ENCODE results near the gene CXCR3. TPM values are rescaled to one million over a fixed set of nuclear protein-coding genes. Genes with fewer than 3 reads are reported as not detected.
"Not testable (repeated sequence)": the region's sequence is repeated elsewhere in the genome, so short reads cannot be mapped to it uniquely, and the experiment has no call there.

The CXCR3 gene
- total RNA-seq, 2 experiments from 2014 or later: 19.5 to 22.0 TPM

GRCh38 chrX:71665747-71666146 is 47.4 kb upstream of the CXCR3 start:
- Histone ChIP-seq H3K27me3 (ENCODE audit: control insufficient read depth in 1 of 2, insufficient read depth in 2 of 2, low read length in 2 of 2) (no peaks in the 10 kb centered on the region), H3K4me3 (ENCODE audit: low read length) (no peak overlapping the region), H3K4me1 (ENCODE audit: insufficient read depth, low read length) (peaks cover 25% of the 10 kb centered on the region), H3K9me3 (ENCODE audit: control insufficient read depth in 1 of 2, insufficient read depth in 1 of 2, low read length in 2 of 2) (no peaks in the 10 kb centered on the region), H3K36me3 (ENCODE audit: insufficient read depth, low read length) (no peaks in the 10 kb centered on the region), H3K27ac (ENCODE audit: low read depth in 1 of 2, low read length in 2 of 2) (no peak overlapping the region)
- TF ChIP-seq, protein P1, sequence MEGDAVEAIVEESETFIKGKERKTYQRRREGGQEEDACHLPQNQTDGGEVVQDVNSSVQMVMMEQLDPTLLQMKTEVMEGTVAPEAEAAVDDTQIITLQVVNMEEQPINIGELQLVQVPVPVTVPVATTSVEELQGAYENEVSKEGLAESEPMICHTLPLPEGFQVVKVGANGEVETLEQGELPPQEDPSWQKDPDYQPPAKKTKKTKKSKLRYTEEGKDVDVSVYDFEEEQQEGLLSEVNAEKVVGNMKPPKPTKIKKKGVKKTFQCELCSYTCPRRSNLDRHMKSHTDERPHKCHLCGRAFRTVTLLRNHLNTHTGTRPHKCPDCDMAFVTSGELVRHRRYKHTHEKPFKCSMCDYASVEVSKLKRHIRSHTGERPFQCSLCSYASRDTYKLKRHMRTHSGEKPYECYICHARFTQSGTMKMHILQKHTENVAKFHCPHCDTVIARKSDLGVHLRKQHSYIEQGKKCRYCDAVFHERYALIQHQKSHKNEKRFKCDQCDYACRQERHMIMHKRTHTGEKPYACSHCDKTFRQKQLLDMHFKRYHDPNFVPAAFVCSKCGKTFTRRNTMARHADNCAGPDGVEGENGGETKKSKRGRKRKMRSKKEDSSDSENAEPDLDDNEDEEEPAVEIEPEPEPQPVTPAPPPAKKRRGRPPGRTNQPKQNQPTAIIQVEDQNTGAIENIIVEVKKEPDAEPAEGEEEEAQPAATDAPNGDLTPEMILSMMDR (IDR thresholded peaks at IDR 0.05): no peak
- Mint-ChIP-seq H3K27ac (no peak overlapping the region), H3K9me3 (no peaks in the 10 kb centered on the region), H3K4me1 (ENCODE audit: low read depth) (peaks cover 23% of the 10 kb centered on the region), H3K36me3 (ENCODE audit: low read depth) (no peaks in the 10 kb centered on the region), H3K27me3 (no peaks in the 10 kb centered on the region), H3K4me3 (no peak overlapping the region)
- ChIA-PET POLR2A (no interaction called here), CTCF (no interaction called here)
- intact Hi-C loops (cut with DNase I, micrococcal nuclease): no loop called here
- ATAC-seq (ENCODE audit: poor library complexity) (no peak), DNase-seq (no peak)

DNA sequence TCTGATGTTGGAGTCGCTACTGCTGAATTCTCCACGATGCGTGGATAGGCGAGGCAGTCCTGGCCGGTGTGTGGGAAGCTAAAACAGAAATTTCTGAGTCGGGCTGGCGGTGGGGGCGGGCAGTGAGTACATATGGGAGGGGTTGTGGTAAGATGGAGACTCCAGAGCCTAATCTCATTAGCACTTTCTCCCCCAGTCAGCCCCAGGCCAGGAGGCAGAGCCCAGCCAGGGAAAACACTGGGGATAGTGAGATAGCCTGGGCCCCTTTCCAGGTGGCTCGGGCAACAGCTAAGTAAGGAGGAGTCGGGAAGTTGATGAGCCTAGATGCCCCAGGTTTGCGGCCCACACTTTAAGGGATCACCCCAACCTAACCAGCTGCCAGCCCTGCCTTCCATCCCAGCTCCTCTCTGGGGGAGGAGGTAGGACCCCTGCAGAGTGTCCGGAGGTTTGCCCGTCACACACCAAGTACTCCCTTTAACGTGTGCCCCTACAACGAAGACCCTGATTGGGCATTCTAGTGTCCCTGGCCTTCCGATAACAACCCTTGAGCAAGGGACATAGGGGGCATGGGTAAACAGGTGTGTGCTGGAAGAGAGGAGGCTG is 46.7 kb upstream of the CXCR3 start:
- POLR2A ChIA-PET: no interaction called here
- Mint-ChIP-seq H3K27me3 (no peaks in the 10 kb centered on the region), H3K4me1 (ENCODE audit: low read depth) (peaks cover 16% of the 10 kb centered on the region), H3K27ac (no peak overlapping the region), H3K9me3 (no peaks in the 10 kb centered on the region), H3K36me3 (ENCODE audit: low read depth) (no peaks in the 10 kb centered on the region), H3K4me3 (no peak overlapping the region)
- DNase-seq (no peak), ATAC-seq (ENCODE audit: poor library complexity) (no peak)
- no peak overlapping the region for H3K4me3 ChIP-seq (ENCODE audit: low read length)
- CTCF ChIA-PET: no interaction called here
- no peak overlapping the region for H3K27ac ChIP-seq (ENCODE audit: low read depth in 1 of 2, low read length in 2 of 2)
- H3K4me1 ChIP-seq (ENCODE audit: insufficient read depth, low read length): peaks cover 21% of the 10 kb centered on the region
- no peaks in the 10 kb centered on the region for H3K27me3 ChIP-seq (ENCODE audit: control insufficient read depth in 1 of 2, insufficient read depth in 2 of 2, low read length in 2 of 2)
- intact Hi-C loops (cut with DNase I, micrococcal nuclease): no loop called here
- no peaks in the 10 kb centered on the region for H3K9me3 ChIP-seq (ENCODE audit: control insufficient read depth in 1 of 2, insufficient read depth in 1 of 2, low read length in 2 of 2)
- TF ChIP-seq, protein P1 (IDR thresholded peaks at IDR 0.05): no peak
- no peaks in the 10 kb centered on the region for H3K36me3 ChIP-seq (ENCODE audit: insufficient read depth, low read length)

GRCh38 chrX:71664202-71664601 is 45.9 kb upstream of the CXCR3 start:
- H3K27ac Mint-ChIP-seq; intact Hi-C loops (cut with DNase I, micrococcal nuclease); H3K36me3 Mint-ChIP-seq (ENCODE audit: low read depth); H3K27me3 ChIP-seq (ENCODE audit: control insufficient read depth in 1 of 2, insufficient read depth in 2 of 2, low read length in 2 of 2); H3K27ac ChIP-seq (ENCODE audit: low read depth in 1 of 2, low read length in 2 of 2); H3K4me3 Mint-ChIP-seq; H3K36me3 ChIP-seq (ENCODE audit: insufficient read depth, low read length); H3K27me3 Mint-ChIP-seq; H3K9me3 ChIP-seq (ENCODE audit: control insufficient read depth in 1 of 2, insufficient read depth in 1 of 2, low read length in 2 of 2); DNase-seq; H3K4me3 ChIP-seq (ENCODE audit: low read length); POLR2A ChIA-PET; H3K9me3 Mint-ChIP-seq: not testable (repeated sequence)
- CTCF ChIA-PET: interaction anchor here (0.5 kb wide), 1 partner anchor 306 kb away, joined by 3 read pairs; no protein-coding TSS in a partner anchor
- peaks cover 16% of the 10 kb centered on the region for H3K4me1 Mint-ChIP-seq (ENCODE audit: low read depth)
- H3K4me1 ChIP-seq (ENCODE audit: insufficient read depth, low read length): peaks cover 21% of the 10 kb centered on the region
- peak; percentile 49 for ATAC-seq (ENCODE audit: poor library complexity)

- H3K9me3 ChIP-seq (ENCODE audit: control insufficient read depth in 1 of 2, insufficient read depth in 1 of 2, low read length in 2 of 2); H3K4me3 ChIP-seq (ENCODE audit: low read length); H3K27ac ChIP-seq (ENCODE audit: low read depth in 1 of 2, low read length in 2 of 2); H3K27me3 Mint-ChIP-seq; POLR2A ChIA-PET; CTCF ChIA-PET; H3K4me3 Mint-ChIP-seq; H3K36me3 Mint-ChIP-seq (ENCODE audit: low read depth); H3K36me3 ChIP-seq (ENCODE audit: insufficient read depth, low read length); H3K9me3 Mint-ChIP-seq; H3K27me3 ChIP-seq (ENCODE audit: control insufficient read depth in 1 of 2, insufficient read depth in 2 of 2, low read length in 2 of 2); intact Hi-C loops (cut with DNase I, micrococcal nuclease): not testable (repeated sequence)
- peak in 10 of 14 experiments; percentile 17 to 70 (median 36) for DNase-seq
- peak overlapping the region; percentile 71 for H3K27ac Mint-ChIP-seq
- H3K4me1 ChIP-seq (ENCODE audit: insufficient read depth, low read length): peaks cover 21% of the 10 kb centered on the region
- peaks cover 16% of the 10 kb centered on the region for H3K4me1 Mint-ChIP-seq (ENCODE audit: low read depth)
- peak; percentile 39 for ATAC-seq (ENCODE audit: poor library complexity)
These were observed 44.9 kb upstream of the CXCR3 start for GRCh38 chrX:71663238-71663637.

- H3K4me1 ChIP-seq (ENCODE audit: insufficient read depth, low read length): peaks cover 21% of the 10 kb centered on the region
- peak; percentile 39 for ATAC-seq (ENCODE audit: poor library complexity)
- H3K4me3 ChIP-seq (ENCODE audit: low read length); intact Hi-C loops (cut with DNase I, micrococcal nuclease); H3K36me3 Mint-ChIP-seq (ENCODE audit: low read depth); H3K27me3 Mint-ChIP-seq; H3K27me3 ChIP-seq (ENCODE audit: control insufficient read depth in 1 of 2, insufficient read depth in 2 of 2, low read length in 2 of 2); H3K9me3 ChIP-seq (ENCODE audit: control insufficient read depth in 1 of 2, insufficient read depth in 1 of 2, low read length in 2 of 2); H3K9me3 Mint-ChIP-seq; H3K27ac ChIP-seq (ENCODE audit: low read depth in 1 of 2, low read length in 2 of 2); POLR2A ChIA-PET; CTCF ChIA-PET; H3K36me3 ChIP-seq (ENCODE audit: insufficient read depth, low read length): not testable (repeated sequence)
- peak in 4 of 14 experiments; percentile 13 to 34 (median 23) for DNase-seq
- Mint-ChIP-seq H3K27ac (peak overlapping the region; percentile 71), H3K4me1 (ENCODE audit: low read depth) (peaks cover 16% of the 10 kb centered on the region), H3K4me3 (peak overlapping the region; percentile 56)
These were observed 44.3 kb upstream of the CXCR3 start for GRCh38 chrX:71662654-71663053.
